HepG2 (cell line): ENCODE measurements around the gene STAT6. TPM values are rescaled to one million over a fixed set of nuclear protein-coding genes. Genes with fewer than 3 reads are reported as not detected.

Source experiments
- ARNT ChIP-seq: fragments of 450-650 bp; IDR thresholded peaks from 2 replicates; pipeline ENCODE4 v1.6.1; 2017
- BORCS8-MEF2B ChIP-seq: sonication (generic); formaldehyde crosslinking; IDR thresholded peaks from 2 replicates; pipeline ENCODE4 v1.8.0; 2022; ENCODE audit warnings: mild to moderate bottlenecking, missing genetic modification reagents
- MTF2 ChIP-seq: sonication (generic); formaldehyde crosslinking; IDR thresholded peaks from 2 replicates; pipeline ENCODE4 v1.5.0; 2020; ENCODE audit warnings: missing genetic modification reagents, borderline replicate concordance
- NAIF1 ChIP-seq: sonication (generic); formaldehyde crosslinking; IDR thresholded peaks from 2 replicates; pipeline ENCODE4 v1.5.0; 2020; ENCODE audit warnings: mild to moderate bottlenecking, missing genetic modification reagents, borderline replicate concordance
- PHF8 ChIP-seq: sonication (generic); formaldehyde crosslinking; IDR thresholded peaks from 2 replicates; pipeline ENCODE4 v1.5.0; 2020; ENCODE audit warnings: missing genetic modification reagents
- RCOR2 ChIP-seq: IDR thresholded peaks from 2 replicates; pipeline ENCODE4 v1.6.1; 2016; ENCODE audit warnings: missing biosample characterization, missing genetic modification reagents
- ZNF350 ChIP-seq: sonication (generic); formaldehyde crosslinking; IDR thresholded peaks from 2 replicates; pipeline ENCODE4 v1.4.0; 2020; ENCODE audit warnings: mild to moderate bottlenecking, low read depth, missing genetic modification reagents, borderline replicate concordance
- polyA plus RNA-seq, 8 experiments: library from polyadenylated mRNA; depleted of rRNA in 3 of 8; stranded (reverse) in 7 of 8; unstranded in 1 of 8; fragments of >200 nt; fragmentation: Illumina TruSeq in 4 of 8; extraction: Trizol in 4 of 8; gene quantifications; 2 replicates each; pipeline versions ENCODE4 v1.2.1 to v1.2.3, GENCODE V29; 2011 to 2016; ENCODE audit warnings: low read depth in 4 of 8, missing spikeins in 1 of 8, mixed read lengths in 1 of 8; ENCODE audit not compliant: insufficient read depth in 1 of 8
- total RNA-seq, 5 experiments: library from RNA; depleted of rRNA; stranded (reverse); fragments of >200 nt; fragmentation: Illumina TruSeq; extraction: Trizol; gene quantifications; 2 replicates each; pipeline ENCODE4 v1.2.3, GENCODE V29; 2016; ENCODE audit warnings: low read depth in 1 of 5
- TF ChIP-seq, protein P1 (sequence below): sonication (generic); formaldehyde crosslinking; IDR thresholded peaks from 2 replicates; pipeline ENCODE4 v1.4.0; 2020; ENCODE audit warnings: missing genetic modification reagents
- TF ChIP-seq, protein P2 (sequence below): sonication (generic); formaldehyde crosslinking; IDR thresholded peaks from 2 replicates; pipeline ENCODE4 v1.9.0; 2022; ENCODE audit warnings: low read depth, missing genetic modification reagents
- TF ChIP-seq, protein P3 (sequence below): sonication (generic); formaldehyde crosslinking; IDR thresholded peaks from 2 replicates; pipeline ENCODE4 v1.4.0; 2020; ENCODE audit warnings: missing genetic modification reagents, mild to moderate bottlenecking, borderline replicate concordance
- TF ChIP-seq, protein P4 (sequence below): sonication (generic); formaldehyde crosslinking; IDR thresholded peaks from 2 replicates; pipeline ENCODE4 v1.5.1; 2020; ENCODE audit warnings: mild to moderate bottlenecking, missing genetic modification reagents, borderline replicate concordance
- TF ChIP-seq, protein P5 (sequence below): sonication (generic); formaldehyde crosslinking; IDR thresholded peaks from 2 replicates; pipeline ENCODE4 v1.9.0; 2021; ENCODE audit warnings: missing genetic modification reagents, borderline replicate concordance

STAT6 gene
- total and polyA plus RNA-seq, 2 of the 13 experiments (the other 11 are each of a cell fraction or from before 2014, with no cell fraction given) = 28.0 to 62.2 TPM

DNA sequence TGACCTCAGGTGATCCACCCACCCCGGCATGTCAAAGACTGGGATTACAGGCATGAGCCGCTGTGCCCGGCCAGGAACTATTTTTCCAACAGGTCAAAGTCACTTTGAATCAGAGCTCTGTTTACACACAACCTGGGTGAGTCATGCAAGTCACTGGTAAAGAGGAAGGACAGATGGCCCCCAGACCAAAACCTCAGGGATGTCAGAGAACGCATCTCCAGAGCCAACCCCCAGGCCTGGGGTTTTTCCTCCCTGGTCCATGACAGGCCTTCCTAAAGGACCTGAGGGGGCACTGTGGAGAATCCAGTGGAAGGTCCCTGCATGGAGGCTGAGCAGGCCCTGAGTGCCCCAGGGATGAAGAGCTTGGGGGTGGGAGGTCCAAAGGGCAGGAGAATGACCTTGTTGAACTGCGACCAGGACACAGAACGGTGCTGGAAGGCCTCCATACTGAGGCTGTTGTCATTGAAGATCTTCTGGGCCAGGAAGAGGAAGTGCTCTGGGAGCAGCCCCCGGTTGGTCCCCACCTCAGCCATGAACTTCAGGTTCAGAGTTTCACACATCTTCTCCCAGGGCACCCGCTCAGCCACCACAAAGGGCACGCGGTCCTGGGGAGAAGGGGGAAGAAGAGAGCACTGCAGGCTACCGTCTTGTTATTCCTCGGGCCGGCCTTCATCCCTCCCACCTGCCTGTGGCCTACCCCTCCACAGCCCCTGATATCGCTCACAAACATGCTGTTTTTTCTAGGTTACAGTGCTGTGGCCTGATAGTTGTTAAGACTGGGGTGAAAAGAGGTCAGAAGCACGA, 9.1 kb downstream of the STAT6 start (continued):
- TF ChIP-seq PHF8 (CRISPR knock-in tag) (peak; percentile 29; the same call in 1 of the 2 replicates), RCOR2 (CRISPR knock-in tag) (peak; percentile 90), BORCS8-MEF2B (CRISPR knock-in tag) (peak; percentile 14), ARNT (no peak), ZNF350 (peak; percentile 82), NAIF1 (peak; percentile 35; the same call in 1 of the 2 replicates), MTF2 (CRISPR knock-in tag) (no peak)
- TF ChIP-seq, protein P1, sequence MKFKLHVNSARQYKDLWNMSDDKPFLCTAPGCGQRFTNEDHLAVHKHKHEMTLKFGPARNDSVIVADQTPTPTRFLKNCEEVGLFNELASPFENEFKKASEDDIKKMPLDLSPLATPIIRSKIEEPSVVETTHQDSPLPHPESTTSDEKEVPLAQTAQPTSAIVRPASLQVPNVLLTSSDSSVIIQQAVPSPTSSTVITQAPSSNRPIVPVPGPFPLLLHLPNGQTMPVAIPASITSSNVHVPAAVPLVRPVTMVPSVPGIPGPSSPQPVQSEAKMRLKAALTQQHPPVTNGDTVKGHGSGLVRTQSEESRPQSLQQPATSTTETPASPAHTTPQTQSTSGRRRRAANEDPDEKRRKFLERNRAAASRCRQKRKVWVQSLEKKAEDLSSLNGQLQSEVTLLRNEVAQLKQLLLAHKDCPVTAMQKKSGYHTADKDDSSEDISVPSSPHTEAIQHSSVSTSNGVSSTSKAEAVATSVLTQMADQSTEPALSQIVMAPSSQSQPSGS (CRISPR knock-in tag) = 0 out of 2 replicates have a peak, but pooled peaks have one; percentile 20
- TF ChIP-seq, protein P2, sequence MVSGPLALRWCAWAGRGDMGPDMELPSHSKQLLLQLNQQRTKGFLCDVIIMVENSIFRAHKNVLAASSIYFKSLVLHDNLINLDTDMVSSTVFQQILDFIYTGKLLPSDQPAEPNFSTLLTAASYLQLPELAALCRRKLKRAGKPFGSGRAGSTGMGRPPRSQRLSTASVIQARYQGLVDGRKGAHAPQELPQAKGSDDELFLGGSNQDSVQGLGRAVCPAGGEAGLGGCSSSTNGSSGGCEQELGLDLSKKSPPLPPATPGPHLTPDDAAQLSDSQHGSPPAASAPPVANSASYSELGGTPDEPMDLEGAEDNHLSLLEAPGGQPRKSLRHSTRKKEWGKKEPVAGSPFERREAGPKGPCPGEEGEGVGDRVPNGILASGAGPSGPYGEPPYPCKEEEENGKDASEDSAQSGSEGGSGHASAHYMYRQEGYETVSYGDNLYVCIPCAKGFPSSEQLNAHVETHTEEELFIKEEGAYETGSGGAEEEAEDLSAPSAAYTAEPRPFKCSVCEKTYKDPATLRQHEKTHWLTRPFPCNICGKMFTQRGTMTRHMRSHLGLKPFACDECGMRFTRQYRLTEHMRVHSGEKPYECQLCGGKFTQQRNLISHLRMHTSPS (CRISPR knock-in tag) = no peak
- TF ChIP-seq, protein P3, sequence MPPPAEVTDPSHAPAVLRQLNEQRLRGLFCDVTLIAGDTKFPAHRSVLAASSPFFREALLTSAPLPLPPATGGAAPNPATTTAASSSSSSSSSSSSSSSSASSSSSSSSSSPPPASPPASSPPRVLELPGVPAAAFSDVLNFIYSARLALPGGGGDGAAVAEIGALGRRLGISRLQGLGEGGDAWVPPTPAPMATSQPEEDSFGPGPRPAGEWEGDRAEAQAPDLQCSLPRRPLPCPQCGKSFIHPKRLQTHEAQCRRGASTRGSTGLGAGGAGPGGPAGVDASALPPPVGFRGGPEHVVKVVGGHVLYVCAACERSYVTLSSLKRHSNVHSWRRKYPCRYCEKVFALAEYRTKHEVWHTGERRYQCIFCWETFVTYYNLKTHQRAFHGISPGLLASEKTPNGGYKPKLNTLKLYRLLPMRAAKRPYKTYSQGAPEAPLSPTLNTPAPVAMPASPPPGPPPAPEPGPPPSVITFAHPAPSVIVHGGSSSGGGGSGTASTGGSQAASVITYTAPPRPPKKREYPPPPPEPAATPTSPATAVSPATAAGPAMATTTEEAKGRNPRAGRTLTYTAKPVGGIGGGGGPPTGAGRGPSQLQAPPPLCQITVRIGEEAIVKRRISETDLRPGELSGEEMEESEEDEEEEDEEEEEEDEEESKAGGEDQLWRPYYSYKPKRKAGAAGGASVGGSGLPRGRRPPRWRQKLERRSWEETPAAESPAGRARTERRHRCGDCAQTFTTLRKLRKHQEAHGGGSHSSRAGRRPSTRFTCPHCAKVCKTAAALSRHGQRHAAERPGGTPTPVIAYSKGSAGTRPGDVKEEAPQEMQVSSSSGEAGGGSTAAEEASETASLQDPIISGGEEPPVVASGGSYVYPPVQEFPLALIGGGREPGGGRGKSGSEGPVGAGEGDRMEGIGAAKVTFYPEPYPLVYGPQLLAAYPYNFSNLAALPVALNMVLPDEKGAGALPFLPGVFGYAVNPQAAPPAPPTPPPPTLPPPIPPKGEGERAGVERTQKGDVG (CRISPR knock-in tag) = peak; percentile 27; the same call in 1 of the 2 replicates
- TF ChIP-seq, protein P4, sequence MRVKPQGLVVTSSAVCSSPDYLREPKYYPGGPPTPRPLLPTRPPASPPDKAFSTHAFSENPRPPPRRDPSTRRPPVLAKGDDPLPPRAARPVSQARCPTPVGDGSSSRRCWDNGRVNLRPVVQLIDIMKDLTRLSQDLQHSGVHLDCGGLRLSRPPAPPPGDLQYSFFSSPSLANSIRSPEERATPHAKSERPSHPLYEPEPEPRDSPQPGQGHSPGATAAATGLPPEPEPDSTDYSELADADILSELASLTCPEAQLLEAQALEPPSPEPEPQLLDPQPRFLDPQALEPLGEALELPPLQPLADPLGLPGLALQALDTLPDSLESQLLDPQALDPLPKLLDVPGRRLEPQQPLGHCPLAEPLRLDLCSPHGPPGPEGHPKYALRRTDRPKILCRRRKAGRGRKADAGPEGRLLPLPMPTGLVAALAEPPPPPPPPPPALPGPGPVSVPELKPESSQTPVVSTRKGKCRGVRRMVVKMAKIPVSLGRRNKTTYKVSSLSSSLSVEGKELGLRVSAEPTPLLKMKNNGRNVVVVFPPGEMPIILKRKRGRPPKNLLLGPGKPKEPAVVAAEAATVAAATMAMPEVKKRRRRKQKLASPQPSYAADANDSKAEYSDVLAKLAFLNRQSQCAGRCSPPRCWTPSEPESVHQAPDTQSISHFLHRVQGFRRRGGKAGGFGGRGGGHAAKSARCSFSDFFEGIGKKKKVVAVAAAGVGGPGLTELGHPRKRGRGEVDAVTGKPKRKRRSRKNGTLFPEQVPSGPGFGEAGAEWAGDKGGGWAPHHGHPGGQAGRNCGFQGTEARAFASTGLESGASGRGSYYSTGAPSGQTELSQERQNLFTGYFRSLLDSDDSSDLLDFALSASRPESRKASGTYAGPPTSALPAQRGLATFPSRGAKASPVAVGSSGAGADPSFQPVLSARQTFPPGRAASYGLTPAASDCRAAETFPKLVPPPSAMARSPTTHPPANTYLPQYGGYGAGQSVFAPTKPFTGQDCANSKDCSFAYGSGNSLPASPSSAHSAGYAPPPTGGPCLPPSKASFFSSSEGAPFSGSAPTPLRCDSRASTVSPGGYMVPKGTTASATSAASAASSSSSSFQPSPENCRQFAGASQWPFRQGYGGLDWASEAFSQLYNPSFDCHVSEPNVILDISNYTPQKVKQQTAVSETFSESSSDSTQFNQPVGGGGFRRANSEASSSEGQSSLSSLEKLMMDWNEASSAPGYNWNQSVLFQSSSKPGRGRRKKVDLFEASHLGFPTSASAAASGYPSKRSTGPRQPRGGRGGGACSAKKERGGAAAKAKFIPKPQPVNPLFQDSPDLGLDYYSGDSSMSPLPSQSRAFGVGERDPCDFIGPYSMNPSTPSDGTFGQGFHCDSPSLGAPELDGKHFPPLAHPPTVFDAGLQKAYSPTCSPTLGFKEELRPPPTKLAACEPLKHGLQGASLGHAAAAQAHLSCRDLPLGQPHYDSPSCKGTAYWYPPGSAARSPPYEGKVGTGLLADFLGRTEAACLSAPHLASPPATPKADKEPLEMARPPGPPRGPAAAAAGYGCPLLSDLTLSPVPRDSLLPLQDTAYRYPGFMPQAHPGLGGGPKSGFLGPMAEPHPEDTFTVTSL (CRISPR knock-in tag) = peak; percentile 61; the same call in 1 of the 2 replicates
- TF ChIP-seq, protein P5, sequence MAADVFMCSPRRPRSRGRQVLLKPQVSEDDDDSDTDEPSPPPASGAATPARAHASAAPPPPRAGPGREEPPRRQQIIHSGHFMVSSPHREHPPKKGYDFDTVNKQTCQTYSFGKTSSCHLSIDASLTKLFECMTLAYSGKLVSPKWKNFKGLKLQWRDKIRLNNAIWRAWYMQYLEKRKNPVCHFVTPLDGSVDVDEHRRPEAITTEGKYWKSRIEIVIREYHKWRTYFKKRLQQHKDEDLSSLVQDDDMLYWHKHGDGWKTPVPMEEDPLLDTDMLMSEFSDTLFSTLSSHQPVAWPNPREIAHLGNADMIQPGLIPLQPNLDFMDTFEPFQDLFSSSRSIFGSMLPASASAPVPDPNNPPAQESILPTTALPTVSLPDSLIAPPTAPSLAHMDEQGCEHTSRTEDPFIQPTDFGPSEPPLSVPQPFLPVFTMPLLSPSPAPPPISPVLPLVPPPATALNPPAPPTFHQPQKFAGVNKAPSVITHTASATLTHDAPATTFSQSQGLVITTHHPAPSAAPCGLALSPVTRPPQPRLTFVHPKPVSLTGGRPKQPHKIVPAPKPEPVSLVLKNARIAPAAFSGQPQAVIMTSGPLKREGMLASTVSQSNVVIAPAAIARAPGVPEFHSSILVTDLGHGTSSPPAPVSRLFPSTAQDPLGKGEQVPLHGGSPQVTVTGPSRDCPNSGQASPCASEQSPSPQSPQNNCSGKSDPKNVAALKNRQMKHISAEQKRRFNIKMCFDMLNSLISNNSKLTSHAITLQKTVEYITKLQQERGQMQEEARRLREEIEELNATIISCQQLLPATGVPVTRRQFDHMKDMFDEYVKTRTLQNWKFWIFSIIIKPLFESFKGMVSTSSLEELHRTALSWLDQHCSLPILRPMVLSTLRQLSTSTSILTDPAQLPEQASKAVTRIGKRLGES (CRISPR knock-in tag) = 0 out of 2 replicates have a peak, but pooled peaks have one; percentile 8
